H1 (cell line): ENCODE measurements around the gene C1orf210. TPM values are rescaled to one million over a fixed set of nuclear protein-coding genes. Genes with fewer than 3 reads are reported as not detected.

Source experiments
- SIRT6 ChIP-seq: IDR thresholded peaks from one replicate; pipeline ENCODE4 v1.7.1; 2012; ENCODE audit warnings: low read length, inconsistent platforms
- polyA plus RNA-seq, 7 experiments: library from polyadenylated mRNA; depleted of rRNA in 3 of 7; stranded (reverse) in 5 of 7; unstranded in 2 of 7; fragments of >200 nt in 5 of 7; fragments of 200-250 nt in 2 of 7; gene quantifications; 1 replicate in 5 of 7; 2 replicates in 1 of 7; 4 replicates in 1 of 7; pipeline versions ENCODE4 v1.2.1 to v1.2.3, GENCODE V29; 2011 to 2013; ENCODE audit warnings: missing spikeins in 2 of 7, mixed read lengths in 2 of 7
- total RNA-seq: library from RNA; stranded (reverse); fragmentation: NEBNext Ultra II Directional; extraction: Animal tissue kit (Norgen Biotek cat#: 25700); gene quantifications from 2 replicates; pipeline ENCODE4 v1.2.1, GENCODE V29; 2021
- TF ChIP-seq, protein P1 (sequence below): IDR thresholded peaks from 2 replicates; pipeline ENCODE4 v1.6.1; 2012; ENCODE audit warnings: inconsistent platforms

Gene C1orf210
- total and polyA plus RNA-seq, 2 of the 8 experiments (the other 6 are each of a cell fraction or from before 2014, with no cell fraction given): 12.0 to 27.9 TPM

DNA sequence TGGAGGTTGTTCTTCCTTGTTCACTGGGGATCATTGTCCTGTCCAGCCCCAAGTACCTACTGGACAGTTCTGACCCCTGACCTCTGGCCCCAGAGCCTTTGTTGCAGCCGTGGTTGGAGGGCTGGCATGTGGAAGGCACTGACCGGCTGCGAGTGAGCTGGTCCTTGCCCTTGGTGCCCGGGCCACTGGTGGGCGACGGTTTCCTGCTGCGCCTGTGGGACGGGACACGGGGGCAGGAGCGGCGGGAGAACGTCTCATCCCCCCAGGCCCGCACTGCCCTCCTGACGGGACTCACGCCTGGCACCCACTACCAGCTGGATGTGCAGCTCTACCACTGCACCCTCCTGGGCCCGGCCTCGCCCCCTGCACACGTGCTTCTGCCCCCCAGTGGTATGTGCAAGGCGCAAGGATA, 26.8 kb upstream of the C1orf210 start (continued):
- TF ChIP-seq, protein P1, sequence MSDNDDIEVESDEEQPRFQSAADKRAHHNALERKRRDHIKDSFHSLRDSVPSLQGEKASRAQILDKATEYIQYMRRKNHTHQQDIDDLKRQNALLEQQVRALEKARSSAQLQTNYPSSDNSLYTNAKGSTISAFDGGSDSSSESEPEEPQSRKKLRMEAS: no peak
- no peak for TF ChIP-seq SIRT6
